Measurements from ENCODE around the gene HERPUD1.

Gene HERPUD1

GRCh38 chr16:56961851-56962281, 29.9 kb downstream of the HERPUD1 start, which contains the start of gene CETP:
TSS of gene CETP (plus strand) at chr16:56961950. CDS start at chr16:56961980, 30 bp downstream.
- Histone ChIP-seq H3K27me3 (ENCODE audit: control insufficient read depth, low read length) (0 out of 2 replicates have a peak, but pooled peaks cover 6% of the 10 kb centered on the region), H3K27ac (ENCODE audit: low read depth, low read length) (no peak within 1 kb of the TSS), H3K4me3 (ENCODE audit: low read length) (no peak within 1 kb of the TSS), H3K4me2 (ENCODE audit: low read length) (no peak within 1 kb of the TSS), H3F3A (ENCODE audit: control insufficient read depth, insufficient read depth) (no peaks in the 10 kb centered on the region), H3K36me3 (ENCODE audit: control insufficient read depth, low read length) (no peaks in the 10 kb centered on the region), H3K4me1 (ENCODE audit: control insufficient read depth, low read length) (peaks cover 22% of the 10 kb centered on the region), H3K79me2 (ENCODE audit: control insufficient read depth, low read length) (no peaks in the 10 kb centered on the region), H3K9me3 (ENCODE audit: control insufficient read depth, insufficient read depth, low read length) (no peaks in the 10 kb centered on the region), H3K9me2 (replicated peaks; ENCODE audit: control insufficient read depth, low read length) (no peaks in the 10 kb centered on the region), H4K20me1 (ENCODE audit: control insufficient read depth, insufficient read depth, low read depth, low read length) (no peaks in the 10 kb centered on the region)
- TF ChIP-seq EZH2phosphoT487 (IDR thresholded peaks at IDR 0.05; ENCODE audit: borderline replicate concordance, low read length) (no peak), CTCF (IDR thresholded peaks at IDR 0.05; ENCODE audit: low read depth, low read length, poor library complexity, severe bottlenecking) (no peak)

GRCh38 chr16:56964243-56965148, 32.6 kb downstream of the HERPUD1 start:
- Histone ChIP-seq H3K27ac (ENCODE audit: low read depth, low read length) (no peak overlapping the region), H3K79me2 (ENCODE audit: control insufficient read depth, low read length) (no peaks in the 10 kb centered on the region), H3K4me2 (ENCODE audit: low read length) (peak overlapping the region; percentile 54), H3K4me3 (ENCODE audit: low read length) (no peak overlapping the region), H3K9me2 (replicated peaks; ENCODE audit: control insufficient read depth, low read length) (no peaks in the 10 kb centered on the region), H4K20me1 (ENCODE audit: control insufficient read depth, insufficient read depth, low read depth, low read length) (no peaks in the 10 kb centered on the region), H3K27me3 (ENCODE audit: control insufficient read depth, low read length) (no peaks in the 10 kb centered on the region), H3F3A (ENCODE audit: control insufficient read depth, insufficient read depth) (no peaks in the 10 kb centered on the region; the same call in 1 of the 2 replicates), H3K36me3 (ENCODE audit: control insufficient read depth, low read length) (no peaks in the 10 kb centered on the region), H3K9me3 (ENCODE audit: control insufficient read depth, insufficient read depth, low read length) (no peaks in the 10 kb centered on the region), H3K4me1 (ENCODE audit: control insufficient read depth, low read length) (peaks cover 22% of the 10 kb centered on the region)
- no peak for TF ChIP-seq EZH2phosphoT487 (IDR thresholded peaks at IDR 0.05; ENCODE audit: borderline replicate concordance, low read length)
- peak; percentile 100 for TF ChIP-seq CTCF (IDR thresholded peaks at IDR 0.05; ENCODE audit: low read depth, low read length, poor library complexity, severe bottlenecking)

- H3K4me1 ChIP-seq (ENCODE audit: control insufficient read depth, low read length): peaks cover 23% of the 10 kb centered on the region
- H3K4me2 ChIP-seq (ENCODE audit: low read length): peak overlapping the region; percentile 12; the same call in 1 of the 2 replicates
- H4K20me1 ChIP-seq (ENCODE audit: control insufficient read depth, insufficient read depth, low read depth, low read length): no peaks in the 10 kb centered on the region
- H3K27me3 ChIP-seq (ENCODE audit: control insufficient read depth, low read length): no peaks in the 10 kb centered on the region
- no peaks in the 10 kb centered on the region for H3K79me2 ChIP-seq (ENCODE audit: control insufficient read depth, low read length)
- H3K4me3 ChIP-seq (ENCODE audit: low read length): no peak overlapping the region
- H3K27ac ChIP-seq (ENCODE audit: low read depth, low read length): no peak overlapping the region
- TF ChIP-seq EZH2phosphoT487 (IDR thresholded peaks at IDR 0.05; ENCODE audit: borderline replicate concordance, low read length) (no peak), CTCF (IDR thresholded peaks at IDR 0.05; ENCODE audit: low read depth, low read length, poor library complexity, severe bottlenecking) (no peak)
- H3K9me3 ChIP-seq (ENCODE audit: control insufficient read depth, insufficient read depth, low read length): no peaks in the 10 kb centered on the region
- H3K9me2 ChIP-seq (replicated peaks; ENCODE audit: control insufficient read depth, low read length): no peaks in the 10 kb centered on the region
- H3F3A ChIP-seq (ENCODE audit: control insufficient read depth, insufficient read depth): no peaks in the 10 kb centered on the region; the same call in 1 of the 2 replicates
- H3K36me3 ChIP-seq (ENCODE audit: control insufficient read depth, low read length): no peaks in the 10 kb centered on the region
Measured at GRCh38 chr16:56965149-56966092, 33.5 kb downstream of the HERPUD1 start.

Measured in DOHH2 (cell line).